OCI-LY7 (cell line): ENCODE results near the gene MIEN1. TPM values are rescaled to one million over a fixed set of nuclear protein-coding genes. Genes with fewer than 3 reads are reported as not detected.
"Not testable (repeated sequence)": the region's sequence is repeated elsewhere in the genome, so short reads cannot be mapped to it uniquely, and the experiment has no call there.

Experiments
- BruUV-seq: library from RNA; stranded (reverse); fragments of 400-500 nt; replicated peaks from 2 replicates; lab custom pipeline; 2021; lab: Mats Ljungman, UMichigan
- CTCF ChIA-PET: fragments of 300-600 bp; sonication (Branson Sonifier 250); formaldehyde crosslinking; loops from one replicate; lab custom pipeline; 2022; ENCODE audit warnings: antibody characterized with exemption; ENCODE audit not compliant: unreplicated experiment; lab: Charles Lee
- POLR2A ChIA-PET: fragments of 300-600 bp; sonication (Branson Sonifier 250); formaldehyde crosslinking; loops from one replicate; lab custom pipeline; 2022; ENCODE audit warnings: antibody characterized with exemption; lab: Charles Lee
- DNase-seq: peaks from one replicate; pipeline ENCODE4 v3.0.0-alpha.2; 2015; ENCODE audit warnings: low spot score
- H2AFZ ChIP-seq: fragments of 200-600 bp; sonication (generic), shearing (Covaris generic); 2 replicates; pipeline ENCODE4 v1.6.1; 2014; ENCODE audit warnings: mild to moderate bottlenecking, antibody characterized with exemption, low read length, moderate library complexity
- H3K27ac ChIP-seq: fragments of 200-600 bp; sonication (generic); 2 replicates; pipeline ENCODE4 v1.5.1; 2014; ENCODE audit warnings: mixed run types, low read depth, mild to moderate bottlenecking, moderate library complexity, low read length, inconsistent platforms; ENCODE audit not compliant: poor library complexity, severe bottlenecking
- H3K36me3 ChIP-seq: fragments of 200-600 bp; sonication (generic); 2 replicates; pipeline ENCODE4 v1.6.1; 2014; ENCODE audit warnings: mild to moderate bottlenecking, antibody characterized with exemption, low read length, moderate library complexity, mixed read lengths; ENCODE audit not compliant: insufficient read depth
- H3K4me1 ChIP-seq: fragments of 200-600 bp; sonication (generic); 2 replicates; pipeline ENCODE4 v1.5.1; 2014; ENCODE audit warnings: mild to moderate bottlenecking, low read length; ENCODE audit not compliant: insufficient read depth, poor library complexity, severe bottlenecking
- H3K4me2 ChIP-seq: fragments of 200-600 bp; sonication (generic); 2 replicates; pipeline ENCODE4 v1.6.1; 2014; ENCODE audit warnings: mild to moderate bottlenecking, low read length
- H3K4me3 ChIP-seq: fragments of 200-600 bp; sonication (generic); 2 replicates; pipeline ENCODE4 v1.5.1; 2014; ENCODE audit warnings: mild to moderate bottlenecking, low read depth, low read length; ENCODE audit not compliant: poor library complexity, severe bottlenecking
- H3K79me2 ChIP-seq: fragments of 200-600 bp; sonication (generic); 2 replicates; pipeline ENCODE4 v1.6.1; 2016; ENCODE audit warnings: low read depth, mild to moderate bottlenecking, low read length, moderate library complexity, mixed read lengths; ENCODE audit not compliant: insufficient read depth
- H3K9me2 ChIP-seq: fragments of 200-600 bp; sonication (generic); 2 replicates; pipeline ENCODE4 v1.6.1; 2016; ENCODE audit warnings: mild to moderate bottlenecking, low read length, mixed read lengths; ENCODE audit not compliant: insufficient read depth
- H3K9me3 ChIP-seq: fragments of 200-600 bp; sonication (generic); 2 replicates; pipeline ENCODE4 v1.6.1; 2014; ENCODE audit warnings: mild to moderate bottlenecking, mixed run types, low read length, mixed read lengths
- H4K20me1 ChIP-seq: fragments of 200-600 bp; sonication (generic); 2 replicates; pipeline ENCODE4 v1.6.1; 2014; ENCODE audit warnings: mild to moderate bottlenecking, antibody characterized with exemption, low read length, moderate library complexity, mixed read lengths; ENCODE audit not compliant: insufficient read depth
- CTCF ChIP-seq: fragments of 200-600 bp; sonication (generic); conservative IDR thresholded peaks from 2 replicates; pipeline ENCODE4 v1.5.1; 2014; ENCODE audit warnings: mild to moderate bottlenecking, antibody characterized with exemption, low read length, moderate library complexity, mixed read lengths
- EZH2phosphoT487 ChIP-seq: fragments of 200-600 bp; sonication (generic); IDR thresholded peaks from 2 replicates; pipeline ENCODE4 v1.6.1; 2018; ENCODE audit warnings: low read depth, borderline replicate concordance, mild to moderate bottlenecking, mixed run types, antibody characterized with exemption, low read length, moderate library complexity, mixed read lengths
- intact Hi-C: fragments of 100-400 bp; cut with micrococcal nuclease; formaldehyde crosslinking; loops from one replicate; pipeline ENCODE4 v1.10.0; 2022; ENCODE audit not compliant: unreplicated experiment
- total RNA-seq, 2 experiments: library from RNA; depleted of rRNA in 1 of 2; stranded (reverse); fragments of >200 nt in 1 of 2; shearing (Covaris generic) in 1 of 2; gene quantifications; 2 replicates each; pipeline ENCODE4 v1.2.3, GENCODE V29; 2014 to 2022

MIEN1 gene
- total RNA-seq, 2 experiments from 2014 or later = 55.4 to 89.9 TPM

GRCh38 chr17:39729280-39729851, 966 bp downstream of the MIEN1 start:
- peaks cover 9% of the 10 kb centered on the region for H3K4me1 ChIP-seq
- no peaks in the 10 kb centered on the region for H4K20me1 ChIP-seq
- peaks cover 8% of the 10 kb centered on the region; the same call in 1 of the 2 replicates for H3K79me2 ChIP-seq
- peak overlapping the region; percentile 90 for H3K4me2 ChIP-seq
- ChIA-PET POLR2A (interaction anchor here (0.6 to 1.0 kb wide), 7 partner anchors 27 to 385 kb away, joined by 3 to 4 read pairs (median 4); partner anchors contain the start of genes PGAP3 and PSMD3), CTCF (interaction anchor here (0.6 to 1.1 kb wide), 4 partner anchors 13 to 166 kb away, joined by 3 to 10 read pairs (median 4); no protein-coding TSS in a partner anchor)
- H2AFZ ChIP-seq = no peak overlapping the region; the same call in 1 of the 2 replicates
- intact Hi-C loops = no loop called here
- no peaks in the 10 kb centered on the region for H3K9me2 ChIP-seq
- H3K4me3 ChIP-seq = peak overlapping the region; percentile 75
- peaks cover 15% of the 10 kb centered on the region; the same call in 1 of the 2 replicates for H3K36me3 ChIP-seq
- no peak for DNase-seq
- TF ChIP-seq EZH2phosphoT487 (no peak), CTCF (no peak)
- H3K27ac ChIP-seq = peak overlapping the region; percentile 36
- BruUV-seq = TSS peak; percentile 90
- no peaks in the 10 kb centered on the region for H3K9me3 ChIP-seq

- no TSS peak for BruUV-seq
- POLR2A ChIA-PET = no interaction called here
- Histone ChIP-seq H3K9me3 (no peaks in the 10 kb centered on the region), H3K27ac (no peak overlapping the region), H3K4me2 (no peak overlapping the region), H3K9me2 (no peaks in the 10 kb centered on the region), H3K79me2 (peaks cover 8% of the 10 kb centered on the region; the same call in 1 of the 2 replicates), H4K20me1 (no peaks in the 10 kb centered on the region), H3K36me3 (peaks cover 15% of the 10 kb centered on the region; the same call in 1 of the 2 replicates), H3K4me1 (peaks cover 9% of the 10 kb centered on the region), H3K4me3 (no peak overlapping the region), H2AFZ (no peak overlapping the region)
- intact Hi-C loops = no loop called here
- CTCF ChIA-PET = no interaction called here
- no peak for TF ChIP-seq CTCF
- no peak for TF ChIP-seq EZH2phosphoT487
- DNase-seq = no peak
Observed at GRCh38 chr17:39727556-39727955, 2.8 kb downstream of the MIEN1 start.

DNA sequence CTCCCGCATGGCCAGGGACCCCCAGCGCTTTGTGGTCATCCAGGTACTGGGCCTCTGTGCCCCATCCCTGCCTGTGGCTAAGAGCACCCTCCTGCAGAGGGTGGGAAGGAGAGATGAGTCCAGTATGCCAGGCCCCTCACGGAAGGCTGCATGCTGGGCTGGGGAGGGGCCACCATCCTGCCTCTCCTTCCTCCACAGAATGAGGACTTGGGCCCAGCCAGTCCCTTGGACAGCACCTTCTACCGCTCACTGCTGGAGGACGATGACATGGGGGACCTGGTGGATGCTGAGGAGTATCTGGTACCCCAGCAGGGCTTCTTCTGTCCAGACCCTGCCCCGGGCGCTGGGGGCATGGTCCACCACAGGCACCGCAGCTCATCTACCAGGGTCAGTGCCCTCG, 3.7 kb downstream of the MIEN1 start:
- ChIA-PET CTCF (interaction anchor here (0.6 kb wide), 1 partner anchor 22 kb away, joined by 3 read pairs; no protein-coding TSS in a partner anchor), POLR2A (no interaction called here)
- Histone ChIP-seq H4K20me1 (no peaks in the 10 kb centered on the region), H3K4me1 (peaks cover 9% of the 10 kb centered on the region), H3K4me2 (no peak overlapping the region), H3K9me3 (no peaks in the 10 kb centered on the region), H2AFZ (no peak overlapping the region), H3K4me3 (no peak overlapping the region), H3K27ac (no peak overlapping the region), H3K9me2 (no peaks in the 10 kb centered on the region), H3K79me2 (peaks cover 8% of the 10 kb centered on the region; the same call in 1 of the 2 replicates), H3K36me3 (peaks cover 15% of the 10 kb centered on the region; the same call in 1 of the 2 replicates)
- DNase-seq = no peak
- no TSS peak for BruUV-seq
- no peak for TF ChIP-seq EZH2phosphoT487
- no peak for TF ChIP-seq CTCF
- intact Hi-C loops = no loop called here

- intact Hi-C loops, H2AFZ ChIP-seq, DNase-seq, H3K4me3 ChIP-seq, H3K27ac ChIP-seq, BruUV-seq, H3K79me2 ChIP-seq, H3K9me3 ChIP-seq, H3K9me2 ChIP-seq, POLR2A ChIA-PET, H3K4me2 ChIP-seq, H4K20me1 ChIP-seq, H3K4me1 ChIP-seq: not testable (repeated sequence)
- peaks cover 15% of the 10 kb centered on the region; the same call in 1 of the 2 replicates for H3K36me3 ChIP-seq
- CTCF ChIA-PET = interaction anchor here (0.6 kb wide), 1 partner anchor 21 kb away, joined by 3 read pairs; no protein-coding TSS in a partner anchor
Observed at GRCh38 chr17:39725923-39726322, 4.4 kb downstream of the MIEN1 start.
